ENCODE measurements around the gene JADE2.

DNA sequence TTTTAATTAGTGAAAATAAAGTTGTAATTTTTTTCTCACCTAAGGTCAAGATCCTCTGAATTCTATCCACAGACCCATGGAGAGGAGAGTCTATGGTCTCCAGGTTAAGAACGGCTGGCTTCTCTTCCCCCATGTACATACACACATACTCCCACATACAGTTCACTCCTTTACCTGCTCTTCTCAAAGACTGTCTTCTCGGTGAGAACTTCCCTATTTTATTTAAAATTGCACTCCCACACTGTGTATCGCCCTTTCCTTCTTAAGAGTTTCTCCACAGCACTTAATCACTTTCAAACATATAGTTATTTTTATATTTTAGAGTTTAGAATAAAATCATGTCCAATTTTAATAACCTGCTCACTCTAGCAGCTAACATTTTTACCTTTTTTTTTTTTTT lies 3.6 kb upstream of the JADE2 start:
- TF ChIP-seq, protein P1, sequence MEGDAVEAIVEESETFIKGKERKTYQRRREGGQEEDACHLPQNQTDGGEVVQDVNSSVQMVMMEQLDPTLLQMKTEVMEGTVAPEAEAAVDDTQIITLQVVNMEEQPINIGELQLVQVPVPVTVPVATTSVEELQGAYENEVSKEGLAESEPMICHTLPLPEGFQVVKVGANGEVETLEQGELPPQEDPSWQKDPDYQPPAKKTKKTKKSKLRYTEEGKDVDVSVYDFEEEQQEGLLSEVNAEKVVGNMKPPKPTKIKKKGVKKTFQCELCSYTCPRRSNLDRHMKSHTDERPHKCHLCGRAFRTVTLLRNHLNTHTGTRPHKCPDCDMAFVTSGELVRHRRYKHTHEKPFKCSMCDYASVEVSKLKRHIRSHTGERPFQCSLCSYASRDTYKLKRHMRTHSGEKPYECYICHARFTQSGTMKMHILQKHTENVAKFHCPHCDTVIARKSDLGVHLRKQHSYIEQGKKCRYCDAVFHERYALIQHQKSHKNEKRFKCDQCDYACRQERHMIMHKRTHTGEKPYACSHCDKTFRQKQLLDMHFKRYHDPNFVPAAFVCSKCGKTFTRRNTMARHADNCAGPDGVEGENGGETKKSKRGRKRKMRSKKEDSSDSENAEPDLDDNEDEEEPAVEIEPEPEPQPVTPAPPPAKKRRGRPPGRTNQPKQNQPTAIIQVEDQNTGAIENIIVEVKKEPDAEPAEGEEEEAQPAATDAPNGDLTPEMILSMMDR (IDR thresholded peaks at IDR 0.05; ENCODE audit: low read depth, low read length, poor library complexity, severe bottlenecking), result no peak
- TF ChIP-seq EZH2phosphoT487 (IDR thresholded peaks at IDR 0.05; ENCODE audit: borderline replicate concordance, low read length), result no peak

Measured in DOHH2 (cell line).